ENCODE measurements around the gene OLFML2B.

OLFML2B gene

GRCh38 chr1:161982917-161983316, 40.8 kb downstream of the OLFML2B start:
- H3K9me3 Mint-ChIP-seq = peaks cover 4% of the 10 kb centered on the region
- no peak overlapping the region for H3K27ac Mint-ChIP-seq
- H3K4me1 Mint-ChIP-seq = no peaks in the 10 kb centered on the region
- peaks cover 23% of the 10 kb centered on the region for H3K27me3 Mint-ChIP-seq
- no peaks in the 10 kb centered on the region for H3K36me3 Mint-ChIP-seq
- H3K4me3 Mint-ChIP-seq = no peak overlapping the region
- no peak for ATAC-seq

- Mint-ChIP-seq H3K27me3 (peaks cover 23% of the 10 kb centered on the region), H3K4me3 (no peak overlapping the region), H3K9me3 (peaks cover 4% of the 10 kb centered on the region), H3K36me3 (no peaks in the 10 kb centered on the region), H3K4me1 (no peaks in the 10 kb centered on the region), H3K27ac (no peak overlapping the region)
- no peak for ATAC-seq
These were observed 41.2 kb downstream of the OLFML2B start for GRCh38 chr1:161982507-161982895.

GRCh38 chr1:161981735-161982506, 41.7 kb downstream of the OLFML2B start:
- no peak for ATAC-seq
- Mint-ChIP-seq H3K36me3 (no peaks in the 10 kb centered on the region), H3K9me3 (no peaks in the 10 kb centered on the region), H3K27me3 (peaks cover 23% of the 10 kb centered on the region), H3K27ac (no peak overlapping the region), H3K4me1 (no peaks in the 10 kb centered on the region), H3K4me3 (no peak overlapping the region)

GRCh38 chr1:161981126-161981525, 42.5 kb downstream of the OLFML2B start:
- Mint-ChIP-seq H3K27me3 (peaks cover 23% of the 10 kb centered on the region), H3K36me3 (no peaks in the 10 kb centered on the region), H3K27ac (no peak overlapping the region), H3K9me3 (no peaks in the 10 kb centered on the region), H3K4me3 (no peak overlapping the region), H3K4me1 (no peaks in the 10 kb centered on the region)
- ATAC-seq = no peak

- Mint-ChIP-seq H3K27ac (no peak overlapping the region), H3K4me1 (no peaks in the 10 kb centered on the region), H3K36me3 (no peaks in the 10 kb centered on the region), H3K27me3 (peaks cover 13% of the 10 kb centered on the region), H3K4me3 (no peak overlapping the region), H3K9me3 (no peaks in the 10 kb centered on the region)
- ATAC-seq = peak; percentile 61
These were observed 45.5 kb downstream of the OLFML2B start for GRCh38 chr1:161978011-161978790.

- H3K36me3 Mint-ChIP-seq = peaks cover 2% of the 10 kb centered on the region
- H3K4me3 Mint-ChIP-seq = no peak overlapping the region
- ATAC-seq = no peak
- H3K4me1 Mint-ChIP-seq = no peaks in the 10 kb centered on the region
- H3K27ac Mint-ChIP-seq = no peak overlapping the region
- H3K9me3 Mint-ChIP-seq = no peaks in the 10 kb centered on the region
- no peaks in the 10 kb centered on the region for H3K27me3 Mint-ChIP-seq
These were observed 49.5 kb downstream of the OLFML2B start for GRCh38 chr1:161973924-161974845.

- Mint-ChIP-seq H3K9me3 (no peaks in the 10 kb centered on the region), H3K4me1 (no peaks in the 10 kb centered on the region), H3K27me3 (no peaks in the 10 kb centered on the region), H3K27ac (no peak overlapping the region), H3K36me3 (peaks cover 15% of the 10 kb centered on the region), H3K4me3 (no peak overlapping the region)
- ATAC-seq = no peak
These were observed 50.8 kb downstream of the OLFML2B start for GRCh38 chr1:161972828-161973227.

GRCh38 chr1:161970633-161971032, 53.0 kb downstream of the OLFML2B start:
- H3K36me3 Mint-ChIP-seq = peaks cover 37% of the 10 kb centered on the region
- no peak for ATAC-seq
- H3K9me3 Mint-ChIP-seq = no peaks in the 10 kb centered on the region
- H3K4me3 Mint-ChIP-seq = no peak overlapping the region
- H3K27me3 Mint-ChIP-seq = no peaks in the 10 kb centered on the region
- H3K4me1 Mint-ChIP-seq = no peaks in the 10 kb centered on the region
- no peak overlapping the region for H3K27ac Mint-ChIP-seq

- Mint-ChIP-seq H3K27ac (no peak overlapping the region), H3K4me3 (no peak overlapping the region)
- no peak for ATAC-seq
These were observed 53.6 kb downstream of the OLFML2B start for GRCh38 chr1:161970036-161970435.

GRCh38 chr1:161966067-161966466, 57.6 kb downstream of the OLFML2B start:
- Mint-ChIP-seq H3K9me3 (no peaks in the 10 kb centered on the region), H3K4me3 (no peak overlapping the region)

More at GRCh38 chr1:161970036-161970435, 53.6 kb downstream of the OLFML2B start:
- Mint-ChIP-seq H3K4me1 (no peaks in the 10 kb centered on the region), H3K27me3 (no peaks in the 10 kb centered on the region), H3K9me3 (no peaks in the 10 kb centered on the region), H3K36me3 (peaks cover 38% of the 10 kb centered on the region)

GRCh38 chr1:161962091-161962887, 61.4 kb downstream of the OLFML2B start:
- peak overlapping the region; percentile 78 for H3K4me3 Mint-ChIP-seq
- peaks cover 22% of the 10 kb centered on the region for H3K4me1 Mint-ChIP-seq
- H3K9me3 Mint-ChIP-seq = no peaks in the 10 kb centered on the region
- peak overlapping the region; percentile 82 for H3K27ac Mint-ChIP-seq
- no peaks in the 10 kb centered on the region for H3K27me3 Mint-ChIP-seq
- peaks cover 50% of the 10 kb centered on the region for H3K36me3 Mint-ChIP-seq
- ATAC-seq = peak; percentile 88

More at GRCh38 chr1:161966067-161966466, 57.6 kb downstream of the OLFML2B start:
- H3K4me1 Mint-ChIP-seq = peaks cover 17% of the 10 kb centered on the region
- no peak for ATAC-seq
- no peak overlapping the region for H3K27ac Mint-ChIP-seq
- H3K36me3 Mint-ChIP-seq = peaks cover 44% of the 10 kb centered on the region
- no peaks in the 10 kb centered on the region for H3K27me3 Mint-ChIP-seq

- Mint-ChIP-seq H3K27me3 (no peaks in the 10 kb centered on the region), H3K36me3 (peaks cover 56% of the 10 kb centered on the region), H3K9me3 (no peaks in the 10 kb centered on the region), H3K27ac (no peak overlapping the region), H3K4me3 (no peak overlapping the region), H3K4me1 (peaks cover 29% of the 10 kb centered on the region)
- ATAC-seq = no peak
These were observed 65.2 kb downstream of the OLFML2B start for GRCh38 chr1:161958425-161958824.

GRCh38 chr1:161956930-161957329, 66.7 kb downstream of the OLFML2B start:
- Mint-ChIP-seq H3K27me3 (no peaks in the 10 kb centered on the region), H3K27ac (no peak overlapping the region), H3K4me1 (peaks cover 31% of the 10 kb centered on the region), H3K36me3 (peaks cover 58% of the 10 kb centered on the region), H3K9me3 (no peaks in the 10 kb centered on the region), H3K4me3 (no peak overlapping the region)
- no peak for ATAC-seq

GRCh38 chr1:161956097-161956496, 67.6 kb downstream of the OLFML2B start:
- no peak for ATAC-seq
- Mint-ChIP-seq H3K4me3 (no peak overlapping the region), H3K4me1 (peaks cover 25% of the 10 kb centered on the region), H3K27me3 (no peaks in the 10 kb centered on the region), H3K36me3 (peaks cover 56% of the 10 kb centered on the region), H3K9me3 (no peaks in the 10 kb centered on the region), H3K27ac (no peak overlapping the region)

Data from stimulated activated memory B cell treated with anti-CD40 and anti-IgM and Interleukin-4, amounts not matched to agents 10 μg/mL and 1 μg/mL and 100 μg/mL, for 72 hours (primary cell).